H1 (cell line): ENCODE results near the gene GALNT2.

Experiments used
- CHD2 ChIP-seq: IDR thresholded peaks from 2 replicates; pipeline ENCODE4 v1.6.1; 2012; ENCODE audit warnings: low read length, improper control_type of control experiment
- CTCF ChIP-seq, 3 experiments: IDR thresholded peaks; 1 replicate in 2 of 3; 2 replicates in 1 of 3; pipeline versions ENCODE4 v1.5.1 to v1.6.1; 2011; ENCODE audit warnings: low read length in 3 of 3, mild to moderate bottlenecking in 3 of 3, inconsistent platforms in 2 of 3, low read depth in 1 of 3, moderate library complexity in 1 of 3; ENCODE audit not compliant: insufficient read depth in 1 of 3; ENCODE audit errors: control extremely low read depth in 1 of 3
- NRF1 ChIP-seq: IDR thresholded peaks from 2 replicates; pipeline ENCODE4 v1.6.1; 2011; ENCODE audit warnings: mild to moderate bottlenecking, low read depth, low read length, improper control_type of control experiment
- POLR2A ChIP-seq, 2 experiments: IDR thresholded peaks; 1 replicate in 1 of 2; 2 replicates in 1 of 2; pipeline ENCODE4 v1.6.1; 2011; ENCODE audit warnings: low read depth in 2 of 2, low read length in 2 of 2, mild to moderate bottlenecking in 2 of 2; ENCODE audit errors: control extremely low read depth in 1 of 2
- TEAD4 ChIP-seq: IDR thresholded peaks from 2 replicates; pipeline ENCODE4 v1.6.1; 2012; ENCODE audit warnings: low read depth, low read length, inconsistent platforms, mixed read lengths

DNA sequence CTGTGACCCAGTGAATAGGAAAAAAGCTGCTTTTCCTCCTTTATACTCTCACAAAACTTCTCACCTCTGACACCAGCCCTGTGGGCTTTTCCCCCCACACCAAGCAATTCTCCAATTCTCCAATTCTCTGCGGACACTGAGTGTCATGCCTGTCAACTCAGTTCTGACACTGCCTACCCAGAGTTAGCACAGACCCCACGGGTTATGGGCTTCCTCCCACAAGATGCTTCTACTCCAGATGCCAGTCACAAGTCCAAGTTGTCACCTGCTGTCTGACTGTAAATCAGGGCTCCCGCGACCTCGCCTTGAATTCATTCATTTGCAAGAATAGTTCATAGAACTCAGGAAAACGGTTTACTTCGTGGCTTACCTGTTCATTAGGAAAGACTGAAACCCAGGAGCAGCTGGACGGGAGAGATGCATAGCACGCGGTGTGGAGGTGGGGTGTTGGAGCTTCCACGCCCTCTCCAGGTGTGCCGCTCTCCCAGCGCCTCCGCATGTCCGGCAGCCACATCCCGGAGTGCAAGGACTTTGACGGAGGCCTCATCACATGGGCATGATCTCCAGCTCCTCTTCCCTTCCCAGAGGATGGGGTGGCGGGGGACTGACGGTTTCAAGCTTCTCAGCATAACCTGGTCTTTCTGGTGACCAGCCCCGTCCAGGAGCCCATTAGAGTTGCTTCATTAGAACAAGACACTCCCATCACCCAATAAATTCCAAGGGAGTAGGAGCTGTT is 204.4 kb downstream of the GALNT2 start:
- TF ChIP-seq CTCF (IDR thresholded peaks at IDR 0.05; ENCODE audit: control extremely low read depth in 1 of 3, insufficient read depth in 1 of 3, low read depth in 1 of 3, low read length in 3 of 3): no peak
- TF ChIP-seq POLR2A (IDR thresholded peaks at IDR 0.05; ENCODE audit: control extremely low read depth in 1 of 2, low read depth in 2 of 2, low read length in 2 of 2): no peak
- TF ChIP-seq CHD2: no peak
- no peak for TF ChIP-seq NRF1
- no peak for TF ChIP-seq TEAD4
